ENCODE measurements around the gene LRRC32.
"Not testable (repeated sequence)": the region's sequence is repeated elsewhere in the genome, so short reads cannot be mapped to it uniquely, and the experiment has no call there.

Gene LRRC32

DNA sequence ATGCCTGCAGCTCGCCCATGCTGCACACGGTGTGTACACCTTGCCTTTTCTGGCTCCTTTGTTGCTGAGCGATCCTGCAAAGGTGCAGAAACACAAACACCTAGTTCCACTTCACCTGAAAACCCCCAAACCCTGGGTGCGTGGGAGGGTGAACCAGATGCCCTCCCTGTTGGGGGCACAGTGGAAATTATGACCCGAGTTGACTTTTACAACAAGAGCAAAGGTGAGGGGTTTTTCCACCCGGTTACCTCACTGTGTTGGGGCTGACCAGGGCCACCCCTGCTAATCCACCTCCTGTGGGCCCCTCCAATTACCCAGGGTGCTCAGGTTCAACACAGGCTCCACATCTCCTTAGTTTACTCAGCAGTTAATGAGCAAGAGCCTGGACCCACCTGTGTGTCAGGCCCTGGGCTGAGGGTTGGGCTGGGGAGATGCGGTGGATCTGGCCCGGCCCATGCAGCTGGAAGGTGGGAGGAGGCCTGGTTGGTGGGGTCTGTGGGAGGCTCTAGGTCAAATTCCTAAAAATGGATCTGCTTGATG, 42.1 kb downstream of the LRRC32 start:
- no peak for DNase-seq (ENCODE audit: low spot score)

DNA sequence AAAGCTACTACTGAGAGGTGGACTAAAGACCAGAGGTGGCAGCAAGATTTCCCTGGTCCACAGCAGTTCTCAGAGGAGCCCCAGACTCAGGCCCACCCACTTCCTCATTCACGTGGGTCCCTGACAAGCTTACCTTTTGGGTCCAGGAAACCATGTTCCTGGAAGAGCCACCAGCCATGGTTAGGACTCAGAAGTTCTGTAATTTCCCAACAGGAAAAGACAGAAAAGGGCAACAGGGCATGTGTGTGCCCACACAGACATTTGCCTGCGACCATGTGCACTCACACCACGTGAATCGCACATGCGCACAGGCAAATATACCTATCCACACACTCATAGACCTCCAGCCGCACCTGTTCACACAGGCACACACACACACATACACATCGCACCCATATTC, 42.9 kb downstream of the LRRC32 start:
- no peak for DNase-seq (ENCODE audit: low spot score)

DNA sequence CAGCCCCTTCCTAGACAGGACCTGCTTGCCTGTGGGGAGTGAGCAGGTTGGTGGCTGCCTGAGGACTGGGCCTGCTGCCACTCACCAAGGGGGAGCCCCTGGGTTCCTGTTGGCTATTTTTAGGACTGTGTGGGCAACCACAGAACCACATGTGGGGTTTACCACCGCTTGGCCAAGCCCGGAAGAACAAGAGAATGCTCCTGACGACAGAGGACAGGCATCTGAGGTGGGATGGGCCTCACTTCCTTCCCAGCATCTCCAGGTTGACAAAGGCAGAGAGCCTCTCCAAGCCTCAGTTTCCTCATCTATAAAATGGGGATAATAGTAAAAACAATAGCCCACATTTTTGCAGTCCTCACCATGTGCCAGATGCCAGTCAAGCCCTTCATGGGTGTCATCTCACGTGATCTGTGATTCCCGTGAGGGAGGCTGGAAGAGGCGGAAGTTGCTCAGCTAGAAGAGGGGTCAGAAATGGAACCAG, 43.6 kb downstream of the LRRC32 start:
- DNase-seq (ENCODE audit: low spot score) = peak; percentile 25

DNA sequence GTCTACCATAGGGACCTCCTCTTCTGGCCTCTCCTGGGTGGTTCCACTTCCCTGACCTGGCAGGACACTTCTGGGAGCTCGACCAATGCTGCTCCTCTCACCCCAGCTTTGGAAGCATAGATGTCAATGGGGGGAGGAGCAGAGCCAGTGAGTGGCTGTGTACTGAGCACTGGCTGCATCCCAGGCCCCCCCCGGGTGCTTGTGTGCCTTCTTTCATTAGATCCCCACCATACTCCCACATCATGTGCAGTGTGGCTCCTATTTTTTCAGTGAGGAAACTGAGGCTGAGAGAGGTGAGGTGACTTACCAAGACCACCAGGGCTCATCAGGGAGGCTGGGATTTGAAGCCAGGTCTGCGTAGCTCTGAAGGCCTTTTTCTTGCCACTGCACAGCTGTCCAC, 44.3 kb downstream of the LRRC32 start:
- DNase-seq (ENCODE audit: low spot score) = no peak

DNA sequence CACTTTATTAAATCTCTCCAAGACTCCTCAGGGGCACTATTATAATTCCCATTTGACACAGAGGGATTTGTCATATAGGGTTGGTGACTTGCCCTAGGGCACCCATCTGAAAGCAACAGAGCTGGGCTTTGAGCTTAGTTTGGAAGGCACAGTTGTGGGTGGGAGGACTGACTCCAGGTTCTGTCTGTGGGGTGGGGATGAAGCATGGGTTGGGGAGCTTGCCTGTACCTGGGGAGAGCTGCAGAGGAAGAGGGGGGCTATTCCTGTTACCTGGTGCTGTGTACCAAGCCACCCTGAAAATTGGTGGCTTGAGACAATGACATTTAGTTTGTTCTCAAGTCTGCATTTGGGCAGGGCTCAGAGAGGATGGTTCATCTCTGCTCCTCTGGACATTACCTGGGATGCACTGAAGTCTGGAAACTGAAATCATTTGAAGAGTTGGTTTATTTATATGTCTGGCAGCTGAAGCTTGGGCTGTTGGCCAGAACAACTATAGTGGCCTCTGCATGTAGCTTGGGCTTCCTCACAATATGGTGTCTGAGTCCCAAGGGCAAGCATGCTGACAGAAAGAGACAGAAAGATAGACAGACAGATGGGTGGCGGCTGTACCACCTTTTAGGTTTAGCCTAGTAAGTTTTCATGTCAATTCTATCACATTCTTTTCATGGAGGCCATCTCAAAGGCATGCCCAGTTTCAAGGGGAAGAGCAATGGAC, 44.9 kb downstream of the LRRC32 start:
- DNase-seq (ENCODE audit: low spot score) = no peak

DNA sequence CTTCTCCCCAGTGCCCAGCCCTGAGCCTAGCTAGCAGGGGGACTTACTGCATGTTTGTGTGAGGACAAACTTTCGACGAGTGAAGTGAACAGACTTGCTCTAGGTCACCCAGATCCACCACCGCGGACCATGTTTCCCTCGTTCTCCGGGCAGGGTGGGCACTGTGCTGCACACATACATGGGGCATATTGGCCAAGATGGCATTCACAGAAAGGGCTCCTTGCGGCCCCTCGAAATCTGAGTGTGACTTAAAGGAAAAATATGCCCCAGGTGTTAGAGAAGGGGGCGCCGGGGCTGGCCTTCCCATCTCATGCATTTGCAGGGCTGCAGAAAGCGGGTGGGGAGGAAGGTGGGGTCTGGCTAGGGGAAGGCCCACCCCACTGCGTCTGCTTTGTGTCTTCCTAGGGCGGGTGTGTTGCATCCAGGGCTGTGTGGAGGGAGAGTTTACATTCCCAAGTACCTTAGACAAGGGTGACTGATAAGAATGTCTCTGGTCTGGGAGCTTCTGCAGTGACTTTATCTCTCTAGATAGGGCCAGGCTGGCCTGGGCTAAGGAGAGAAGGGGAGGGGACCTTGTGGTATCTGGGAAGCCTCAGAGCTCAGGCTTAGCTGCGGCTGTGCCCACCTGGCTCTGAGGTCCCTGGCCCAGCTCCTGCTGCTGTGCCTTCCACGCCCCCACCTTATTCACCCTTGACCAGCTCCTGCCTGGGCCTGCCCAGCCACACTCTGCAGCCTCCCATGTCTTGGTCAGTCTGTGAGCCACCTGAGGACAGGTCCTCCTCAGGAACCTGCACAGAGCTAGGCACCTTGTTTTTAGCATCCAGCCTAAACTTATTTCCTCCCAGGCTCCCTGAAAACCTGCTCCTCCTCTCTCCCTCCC, 45.8 kb downstream of the LRRC32 start:
- DNase-seq (ENCODE audit: low spot score) = no peak

DNA sequence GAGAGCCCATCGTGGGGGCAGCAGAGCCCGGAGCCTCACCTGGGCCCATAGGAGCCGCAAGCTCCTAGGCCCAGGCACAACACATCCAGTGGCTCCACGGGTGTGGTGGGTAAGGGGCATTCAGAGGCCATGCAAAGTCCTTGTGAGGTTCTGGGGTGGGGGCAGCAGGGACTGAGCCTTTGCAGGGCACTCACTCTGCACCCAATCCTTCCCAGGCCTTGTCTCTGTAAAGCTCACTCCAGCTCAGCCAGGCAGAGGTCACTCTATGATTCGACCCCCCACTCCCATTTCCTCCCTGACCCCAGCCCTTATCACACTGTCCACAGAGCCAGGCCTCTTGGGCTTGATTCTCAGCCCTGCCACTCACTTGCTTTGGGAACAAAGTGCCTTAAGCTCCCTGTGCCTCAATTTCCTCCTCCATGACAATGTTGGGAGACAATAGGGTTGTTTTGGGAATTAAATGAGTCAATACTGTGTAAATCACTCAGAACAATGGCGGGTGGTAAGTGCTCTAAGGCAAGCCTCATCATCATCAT, 46.6 kb downstream of the LRRC32 start:
- DNase-seq (ENCODE audit: low spot score) = no peak

DNA sequence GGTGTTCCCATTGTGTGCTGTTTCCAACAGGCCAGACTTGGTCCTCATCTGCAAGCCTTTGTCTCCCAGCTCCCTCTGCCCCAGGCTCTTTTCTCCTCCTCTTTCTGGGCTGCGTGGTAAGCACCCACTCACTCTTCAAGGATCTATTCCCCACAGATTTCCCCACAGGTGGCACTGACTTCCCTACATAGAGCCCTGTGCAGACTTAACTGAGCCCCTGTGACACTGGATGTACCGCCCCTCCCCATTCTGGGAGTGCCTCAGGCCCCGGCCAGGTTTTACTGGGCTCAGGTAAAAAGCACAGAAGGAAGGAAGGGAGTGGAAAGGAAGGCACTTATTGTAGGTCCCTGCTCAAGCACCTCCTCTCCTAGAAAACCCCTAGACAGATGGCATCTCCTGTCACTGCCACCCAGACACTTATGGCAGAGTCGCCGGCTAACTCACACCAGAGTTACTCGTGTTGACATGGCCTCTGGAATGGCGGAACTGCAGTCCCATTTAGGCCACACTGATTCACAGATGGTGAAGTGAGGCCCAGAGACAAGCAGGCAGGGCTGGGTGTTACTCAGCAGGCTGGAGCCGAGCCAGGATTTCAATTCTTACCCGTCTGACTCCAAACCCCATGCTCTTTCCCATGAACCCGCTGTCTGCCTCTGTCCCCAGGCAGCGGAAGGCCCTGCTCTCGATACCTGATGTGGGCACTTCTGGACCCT, 47.2 kb downstream of the LRRC32 start:
- no peak for DNase-seq (ENCODE audit: low spot score)

DNA sequence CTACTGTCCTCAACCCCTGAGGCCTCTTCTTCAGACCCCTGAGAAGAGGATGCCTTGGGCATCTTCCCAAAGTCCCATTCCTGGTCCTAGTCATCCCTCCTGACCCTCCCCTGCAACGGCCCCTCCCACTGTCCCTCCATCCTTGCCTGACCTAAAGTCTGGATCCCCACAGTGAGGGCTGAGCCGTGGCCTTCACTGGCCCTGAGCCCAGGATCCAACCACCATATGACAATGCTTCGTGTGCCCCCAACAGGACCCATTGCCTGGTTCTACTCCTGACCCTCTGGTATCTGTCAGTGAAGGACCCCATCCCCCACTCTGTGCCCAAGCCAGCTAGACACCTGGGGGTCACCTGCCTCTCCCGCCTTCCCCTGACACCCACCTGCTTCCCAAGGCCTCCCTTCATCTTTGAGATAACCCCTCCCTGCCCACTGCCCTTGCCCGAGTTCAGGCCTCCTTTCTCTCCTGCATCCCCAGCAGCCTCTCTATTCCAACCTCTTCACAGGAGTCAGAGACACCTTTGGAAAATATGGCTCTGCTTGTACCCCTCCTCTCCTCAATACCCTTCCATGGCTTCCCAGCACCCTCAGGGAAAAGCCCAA, 48.0 kb downstream of the LRRC32 start:
- no peak for DNase-seq (ENCODE audit: low spot score)

DNA sequence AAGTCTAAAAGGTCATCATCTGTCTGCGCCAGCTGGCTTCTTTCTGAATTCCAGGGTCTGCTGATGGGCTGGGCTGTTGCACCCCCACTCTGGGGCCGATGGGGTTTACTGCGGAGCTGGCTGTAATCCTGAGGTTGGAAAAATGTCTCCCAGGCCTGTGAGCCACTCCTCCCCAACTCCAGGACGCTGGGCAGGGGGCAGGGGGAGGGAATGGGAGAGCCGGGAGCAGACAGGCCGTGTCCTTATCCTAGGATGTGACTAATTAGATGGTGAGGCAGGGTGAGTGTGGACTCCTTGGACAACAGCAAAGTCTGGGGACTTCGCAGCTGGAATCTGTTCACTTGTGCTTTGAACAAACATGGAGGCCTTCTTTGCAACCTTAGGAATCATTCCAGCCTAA, 48.7 kb downstream of the LRRC32 start:
- no peak for DNase-seq (ENCODE audit: low spot score)

DNA sequence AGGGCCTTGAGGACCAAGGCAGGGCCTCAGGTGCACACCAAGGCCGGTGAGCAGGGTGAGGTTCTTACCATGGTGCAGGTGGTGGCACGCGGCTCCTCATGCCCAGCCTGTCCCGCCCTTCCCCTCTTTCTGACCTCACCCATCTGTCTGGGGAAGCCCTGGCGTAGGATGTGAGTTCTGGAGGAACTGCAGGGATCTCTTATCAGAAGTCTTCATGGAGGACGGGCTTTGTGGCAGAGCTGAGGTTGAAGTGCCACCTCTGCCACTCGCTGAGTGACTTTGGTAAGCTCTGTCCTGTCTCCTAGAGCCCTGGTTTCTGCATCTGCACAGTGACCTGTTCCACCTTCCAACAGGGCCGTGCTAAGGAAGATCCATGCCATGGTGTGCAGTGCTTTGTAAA, 49.1 kb downstream of the LRRC32 start:
- DNase-seq (ENCODE audit: low spot score) = no peak

DNA sequence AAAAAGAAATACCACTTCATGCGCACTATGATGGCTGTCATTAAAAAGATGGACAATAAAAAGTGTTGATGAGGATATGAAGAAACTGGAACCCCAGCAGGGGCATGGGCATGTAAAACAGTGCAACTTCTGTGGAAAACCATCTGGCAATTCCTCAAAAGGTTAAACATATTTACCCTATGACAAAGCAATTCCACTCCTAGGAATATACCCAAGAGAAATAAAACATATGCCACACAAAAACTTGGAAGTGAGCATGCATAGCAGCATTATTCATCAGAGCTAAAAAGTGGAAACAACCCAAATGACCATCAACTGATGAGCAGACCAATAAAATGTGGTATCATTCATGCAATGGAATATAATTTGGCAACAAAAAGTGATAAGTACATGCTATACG, 50.1 kb downstream of the LRRC32 start:
- DNase-seq (ENCODE audit: low spot score) = no peak

DNA sequence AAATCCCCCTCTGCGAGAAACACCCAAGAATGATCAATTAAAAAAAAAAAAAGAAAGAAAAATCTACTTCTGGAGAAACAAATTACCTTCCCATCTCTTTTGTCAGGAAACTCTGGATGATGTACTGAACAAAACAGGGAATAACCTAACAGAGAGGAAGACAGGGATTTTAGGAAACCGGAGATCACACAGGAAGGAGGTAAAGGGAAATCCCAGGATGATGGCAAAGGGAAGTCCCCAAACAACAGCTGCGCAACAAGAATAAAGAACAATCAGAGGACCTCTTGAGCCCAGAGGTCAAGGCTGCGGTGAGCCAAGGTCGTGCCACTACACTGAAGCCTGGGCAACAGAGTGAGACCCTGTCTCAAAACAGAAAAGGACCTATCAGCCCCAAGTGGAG, 50.7 kb downstream of the LRRC32 start:
- DNase-seq (ENCODE audit: low spot score) = not testable (repeated sequence)

DNA sequence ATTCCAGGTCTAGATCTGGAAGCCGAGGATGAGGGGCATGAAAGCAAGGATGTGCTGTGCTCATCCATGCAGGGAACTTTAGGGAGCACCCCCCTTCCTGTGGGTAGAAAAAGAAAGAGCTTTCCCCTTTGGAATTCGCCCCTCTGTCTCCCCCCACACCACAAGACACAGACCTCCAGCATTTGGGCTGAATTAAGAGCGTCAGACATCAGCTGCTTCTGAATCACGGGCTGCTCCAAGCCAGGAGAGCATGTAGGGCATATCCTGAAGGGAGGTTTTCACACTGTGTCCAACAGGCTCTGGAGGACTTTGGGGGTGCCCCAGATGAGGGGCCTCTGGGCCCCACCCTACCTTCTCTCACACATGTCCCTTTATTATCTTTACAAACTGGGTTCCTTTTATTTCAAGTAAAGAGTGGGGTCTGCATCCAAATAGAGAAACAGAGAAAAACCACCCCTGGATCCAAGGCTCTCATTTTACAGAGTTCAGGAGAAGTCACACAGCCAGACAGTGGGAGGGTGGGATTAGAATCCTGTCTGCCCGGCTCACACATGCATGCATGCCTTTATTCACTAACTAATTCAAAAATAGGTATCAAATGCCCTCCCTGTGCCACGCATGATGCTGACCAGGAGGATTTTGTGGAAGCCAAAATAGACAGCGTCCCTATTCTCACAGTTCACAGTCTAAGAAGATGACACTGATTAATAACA, 52.8 kb downstream of the LRRC32 start:
- no peak for DNase-seq (ENCODE audit: low spot score)

DNA sequence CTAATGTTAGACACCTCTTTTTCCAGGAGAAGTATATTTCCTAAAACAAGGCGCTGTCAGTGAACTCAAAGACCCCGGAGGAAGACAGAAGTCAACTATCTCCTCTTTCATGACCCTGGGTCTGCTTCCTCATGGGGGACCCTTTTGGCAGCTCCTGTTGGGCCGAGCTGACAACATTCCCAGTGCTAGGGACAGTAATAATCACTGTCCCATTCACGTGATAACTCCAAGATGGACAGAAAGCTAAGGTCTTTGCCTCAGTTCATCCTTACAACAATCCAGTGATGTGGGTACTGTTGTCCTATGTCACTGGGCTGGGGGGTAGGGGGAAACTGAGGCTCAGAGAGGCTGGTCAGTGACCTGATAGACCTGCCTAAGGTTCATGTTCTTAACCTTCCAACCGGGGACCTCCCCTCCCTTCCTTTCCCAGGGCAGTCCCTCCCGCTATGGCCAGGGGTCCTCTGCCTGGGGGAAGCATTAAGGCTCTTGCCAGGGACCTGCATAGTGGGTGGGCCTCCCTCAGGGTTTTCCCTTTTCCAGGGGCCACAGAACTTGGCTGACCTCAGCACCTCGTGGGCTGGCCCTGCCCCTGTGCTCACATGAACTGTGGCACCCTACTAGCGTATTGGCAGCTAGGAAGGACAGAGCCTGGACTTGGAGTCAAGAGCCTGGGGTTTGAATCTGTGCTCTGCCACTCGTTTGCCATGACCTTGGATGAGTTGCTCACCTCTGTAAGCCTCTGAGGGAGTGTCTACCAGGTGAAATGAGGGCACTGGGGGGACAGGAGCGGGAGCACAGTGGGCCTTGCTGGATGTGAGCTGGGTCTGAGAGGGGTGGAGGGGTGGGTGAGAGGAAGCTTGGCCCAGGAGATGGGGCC, 53.6 kb downstream of the LRRC32 start:
- no peak for DNase-seq (ENCODE audit: low spot score)

DNA sequence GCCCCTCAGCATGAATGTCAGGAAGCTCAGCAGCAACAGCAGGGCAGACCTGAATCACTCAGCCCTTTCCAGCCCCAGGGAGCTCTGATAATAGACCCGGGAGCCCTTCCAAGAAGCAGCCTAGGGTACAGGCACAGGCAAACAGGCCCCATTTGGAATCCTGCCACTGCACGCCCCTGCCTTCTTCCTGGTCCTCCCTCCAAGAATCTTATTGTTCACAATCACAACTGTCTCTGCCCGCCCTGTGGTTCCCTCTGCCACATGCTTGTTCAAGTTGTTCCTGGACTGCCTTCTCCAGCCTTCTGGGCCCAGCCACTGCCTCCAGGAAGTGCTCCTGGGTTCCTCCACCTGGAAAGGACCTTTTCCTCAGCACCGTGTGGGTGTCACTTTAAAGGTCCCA, 54.6 kb downstream of the LRRC32 start:
- DNase-seq (ENCODE audit: low spot score) = no peak

DNA sequence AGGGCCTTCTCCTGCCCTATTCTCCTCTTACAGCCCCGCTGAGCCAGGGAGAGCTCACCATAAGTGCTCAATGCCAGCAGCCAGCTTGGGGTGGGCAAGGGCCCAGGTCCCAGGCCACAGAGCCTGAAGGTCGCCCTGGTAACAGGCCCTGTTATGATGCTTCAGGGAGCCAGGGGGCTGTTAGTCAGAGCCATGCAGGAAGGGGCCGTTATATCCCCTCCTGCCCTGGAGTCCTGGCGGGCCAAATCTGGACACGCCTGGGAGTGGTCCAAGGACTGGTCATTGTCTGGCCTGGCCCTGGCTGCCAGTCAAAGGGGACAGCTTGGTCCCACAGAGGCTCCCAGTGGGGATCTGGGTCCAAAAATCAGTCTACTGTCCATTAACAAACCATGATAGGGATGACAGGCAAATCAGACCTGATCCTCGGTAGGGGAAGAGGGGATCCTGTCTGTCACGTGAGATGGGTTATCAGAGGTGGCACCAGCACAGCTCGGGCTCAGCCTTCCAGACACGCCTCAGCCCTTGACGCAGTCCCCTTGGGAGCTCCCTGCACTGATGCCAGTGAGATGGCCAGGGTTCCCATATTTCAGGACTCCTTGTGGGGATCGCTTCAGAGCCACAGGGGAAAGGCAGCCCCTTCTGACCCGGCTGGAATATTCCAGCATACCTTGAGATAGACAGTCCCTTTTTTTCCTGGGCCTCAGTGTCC, 55.9 kb downstream of the LRRC32 start:
- no peak for DNase-seq (ENCODE audit: low spot score)

DNA sequence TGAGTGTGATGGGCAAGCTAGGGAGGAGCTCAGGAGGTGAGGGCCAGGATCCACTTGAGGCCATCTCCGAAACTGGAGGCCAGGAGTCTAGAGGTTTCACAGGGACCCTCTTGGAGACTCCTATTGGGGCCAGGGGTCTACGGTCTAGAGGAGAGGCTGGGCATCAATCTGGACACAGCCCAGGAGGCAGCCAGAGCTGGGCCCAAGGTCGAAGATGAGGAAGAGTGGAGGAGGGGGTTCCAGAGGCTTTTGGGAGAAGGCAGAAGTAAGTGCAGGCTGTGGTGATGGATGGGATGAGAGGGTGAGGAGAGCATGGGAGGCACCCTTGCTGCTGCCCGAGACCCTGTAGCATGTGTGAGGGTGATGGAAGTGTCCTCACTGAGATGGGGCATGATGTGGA, 56.6 kb downstream of the LRRC32 start:
- no peak for DNase-seq (ENCODE audit: low spot score)

DNA sequence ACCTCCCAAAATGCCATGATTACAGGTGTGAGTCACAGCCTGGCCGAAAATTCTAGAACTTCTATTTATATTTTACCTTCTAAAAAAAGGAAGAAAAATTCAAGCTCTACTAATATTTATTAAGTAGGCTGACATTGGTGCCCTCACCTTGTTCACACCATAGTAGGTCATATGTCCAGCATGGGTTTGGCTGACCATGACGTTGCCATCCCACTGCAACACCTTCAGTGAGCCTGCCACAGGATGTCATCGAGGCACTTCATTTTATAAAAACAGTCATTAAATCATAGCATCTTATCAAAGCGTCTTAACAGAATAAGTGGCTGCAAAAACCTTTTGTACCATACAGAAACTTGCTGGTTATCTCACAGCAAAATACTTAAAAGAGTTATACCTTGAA, 58.3 kb downstream of the LRRC32 start:
- no peak for DNase-seq (ENCODE audit: low spot score)

All from ecto neural progenitor cell (in vitro differentiated cells).